GM12891 (cell line): ENCODE data around the gene LMO7.

Experiments
- POLR2A ChIP-seq: IDR thresholded peaks from 2 replicates; pipeline ENCODE4 v1.6.1; 2011; ENCODE audit warnings: low read depth, low read length, control low read depth
- POLR2AphosphoS5 ChIP-seq: IDR thresholded peaks from 2 replicates; pipeline ENCODE4 v1.6.1; 2011; ENCODE audit warnings: low read depth, low read length, control low read depth
- POU2F2 ChIP-seq: IDR thresholded peaks from 2 replicates; pipeline ENCODE4 v1.6.1; 2011; ENCODE audit warnings: low read depth, mild to moderate bottlenecking, control low read depth, low read length, moderate library complexity
- SPI1 ChIP-seq: IDR thresholded peaks from 2 replicates; pipeline ENCODE4 v1.6.1; 2011; ENCODE audit warnings: low read depth, low read length, control low read depth

DNA sequence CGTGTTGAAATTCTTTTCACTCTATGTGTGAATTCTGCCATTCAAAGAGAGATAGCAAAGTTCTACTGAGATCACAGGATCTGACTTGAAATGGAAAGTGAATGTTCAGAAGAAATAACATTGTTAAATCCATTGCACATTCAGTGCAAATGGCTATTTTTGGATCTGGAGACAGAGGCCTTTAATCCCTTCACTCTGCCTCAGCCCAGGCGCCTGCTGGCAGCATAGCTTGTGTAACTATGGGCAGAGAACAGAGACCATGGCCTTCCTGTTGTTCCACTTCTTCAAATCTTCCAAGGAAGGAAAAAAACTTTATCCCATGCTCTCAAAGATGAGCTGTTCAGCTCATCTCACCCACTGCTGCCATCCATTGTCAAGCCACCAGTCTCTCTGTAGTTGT, 265.4 kb downstream of the LMO7 start:
- TF ChIP-seq POLR2AphosphoS5: no peak
- no peak for TF ChIP-seq SPI1
- TF ChIP-seq POLR2A: no peak
- no peak for TF ChIP-seq POU2F2
